CD4-positive, alpha-beta T cell (primary cell): Measurements from ENCODE around the gene KCNG3. TPM values are rescaled to one million over a fixed set of nuclear protein-coding genes. Genes with fewer than 3 reads are reported as not detected.

Source experiments
- ATAC-seq: fragments of 200-7000 bp; cut with Tn5 transposase; one replicate; pipeline ENCODE4 v1.10.0; 2022; ENCODE audit warnings: mild to moderate bottlenecking; ENCODE audit not compliant: poor library complexity
- CTCF ChIA-PET: fragments of 350-600 bp; sonication (Branson Sonifier 250); formaldehyde crosslinking; loops from one replicate; lab custom pipeline; 2021; ENCODE audit warnings: antibody characterized with exemption, inconsistent platforms; lab: Charles Lee
- POLR2A ChIA-PET: fragments of 350-600 bp; sonication (Branson Sonifier 250); formaldehyde crosslinking; loops from one replicate; lab custom pipeline; 2021; ENCODE audit warnings: antibody characterized with exemption, inconsistent platforms; lab: Charles Lee
- DNase-seq, 14 experiments: peaks; one replicate each; pipeline ENCODE4 v3.0.0-alpha.2; 2013 to 2020; ENCODE audit warnings: mixed read lengths in 2 of 14
- H3K27ac ChIP-seq, 2 donors: one replicate each; pipeline versions ENCODE4 v1.5.1 to v1.7.0; 2013; ENCODE audit warnings: low read length in 2 of 2, low read depth in 1 of 2, mild to moderate bottlenecking in 1 of 2
- H3K27me3 ChIP-seq, 2 experiments: 1 replicate in 1 of 2; 2 replicates in 1 of 2; pipeline versions ENCODE4 v1.6.1 to v1.7.0; 2013; ENCODE audit warnings: low read length in 2 of 2, control low read depth in 1 of 2, mild to moderate bottlenecking in 1 of 2, moderate library complexity in 1 of 2; ENCODE audit not compliant: insufficient read depth in 2 of 2, control insufficient read depth in 1 of 2
- H3K36me3 ChIP-seq: one replicate; pipeline ENCODE4 v1.6.1; 2013; ENCODE audit warnings: low read length, control low read depth; ENCODE audit not compliant: insufficient read depth
- H3K4me1 ChIP-seq: one replicate; pipeline ENCODE4 v1.6.1; 2013; ENCODE audit warnings: low read length, control low read depth; ENCODE audit not compliant: insufficient read depth
- H3K4me3 ChIP-seq: one replicate; pipeline ENCODE4 v1.5.1; 2013; ENCODE audit warnings: mild to moderate bottlenecking, low read length, moderate library complexity
- H3K9me3 ChIP-seq, 2 experiments: 1 replicate in 1 of 2; 2 replicates in 1 of 2; pipeline versions ENCODE4 v1.6.1 to v1.7.0; 2013; ENCODE audit warnings: low read length in 2 of 2, mild to moderate bottlenecking in 2 of 2, control low read depth in 1 of 2, moderate library complexity in 1 of 2; ENCODE audit not compliant: control insufficient read depth in 1 of 2, insufficient read depth in 1 of 2
- H3K27ac Mint-ChIP-seq: one replicate; pipeline ENCODE4 v1.8.0; 2020; ENCODE audit warnings: mixed read lengths
- H3K27me3 Mint-ChIP-seq: one replicate; pipeline ENCODE4 v1.8.0; 2021; ENCODE audit warnings: mixed read lengths
- H3K36me3 Mint-ChIP-seq: one replicate; pipeline ENCODE4 v1.8.0; 2021; ENCODE audit warnings: low read depth, mixed read lengths
- H3K4me1 Mint-ChIP-seq: one replicate; pipeline ENCODE4 v1.8.0; 2021; ENCODE audit warnings: low read depth, mixed read lengths
- H3K4me3 Mint-ChIP-seq: one replicate; pipeline ENCODE4 v1.8.0; 2020; ENCODE audit warnings: mild to moderate bottlenecking, mixed read lengths
- H3K9me3 Mint-ChIP-seq: one replicate; pipeline ENCODE4 v1.8.0; 2020; ENCODE audit warnings: mixed read lengths
- intact Hi-C, 2 experiments: fragments of 100-400 bp; cut with DNase I in 1 of 2; cut with micrococcal nuclease in 1 of 2; formaldehyde crosslinking; loops; one replicate each; pipeline versions ENCODE4 v1.15.1 to v1.9.0; 2023 to 2025; cut with DNase I, micrococcal nuclease
- total RNA-seq, 174 experiments: library from RNA in 2 of 174; stranded (reverse) in 2 of 174; gene quantifications; one replicate each; pipeline ENCODE4 v1.2.3 and lab custom pipeline; 2021 to 2026
- TF ChIP-seq, protein P1 (sequence below): fragments of 200-600 bp; IDR thresholded peaks from one replicate; pipeline ENCODE4 v1.8.0; 2022; ENCODE audit warnings: antibody characterized with exemption, mild to moderate bottlenecking

The KCNG3 gene
- total RNA-seq, 2 experiments from 2014 or later, result 0.25 to 0.49 TPM

DNA sequence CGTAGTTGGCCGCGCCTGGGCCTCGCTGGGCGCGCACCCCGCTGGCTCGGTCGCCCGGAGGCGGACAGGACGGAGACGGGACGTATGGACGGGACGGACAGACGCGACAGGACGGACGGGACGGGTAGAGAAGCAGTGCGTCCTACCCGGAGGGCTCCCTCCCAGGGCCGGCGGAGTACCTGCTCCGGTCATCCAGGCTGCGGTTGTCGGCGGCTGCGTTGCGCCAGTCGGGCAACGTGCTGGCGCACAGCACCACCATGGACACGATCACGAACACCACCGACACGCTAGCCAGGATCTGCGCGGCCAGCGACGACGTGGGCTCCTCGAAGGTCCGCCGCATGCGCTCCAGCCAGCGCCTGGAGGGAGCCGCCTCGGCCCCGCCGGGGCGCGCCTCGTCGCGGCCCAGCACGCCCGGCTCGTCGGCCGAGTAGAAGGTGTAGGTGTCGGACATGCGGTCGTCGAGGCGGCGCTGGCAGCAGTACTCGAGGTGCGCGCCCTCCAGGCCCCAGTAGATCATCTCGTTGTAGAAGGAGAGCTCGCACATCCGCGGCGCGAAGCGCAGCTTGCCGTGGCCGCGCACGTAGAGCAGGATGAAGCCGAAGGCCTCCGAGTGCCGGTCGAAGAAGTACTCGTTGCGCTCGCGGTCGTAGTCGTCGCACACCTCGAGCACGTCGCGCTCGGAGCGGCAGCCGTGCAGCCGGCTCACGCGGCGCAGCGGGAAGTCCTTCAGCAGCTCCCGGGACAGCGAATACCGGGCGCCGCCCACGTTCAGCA, 903 bp downstream of the KCNG3 start:
- no peaks in the 10 kb centered on the region for H3K36me3 ChIP-seq
- ATAC-seq, result peak; percentile 43
- peaks cover 0 to 10% of the 10 kb centered on the region in 2 experiments for H3K9me3 ChIP-seq
- POLR2A ChIA-PET, result interaction anchor here (1.2 to 1.7 kb wide), 3 partner anchors 170 to 387 kb away, joined by 4 to 7 read pairs (median 6); no protein-coding TSS in a partner anchor
- peaks cover 0 to 6% of the 10 kb centered on the region in 2 experiments for H3K27me3 ChIP-seq
- peaks cover 8% of the 10 kb centered on the region for H3K4me1 Mint-ChIP-seq
- no peaks in the 10 kb centered on the region for H3K27me3 Mint-ChIP-seq
- no peaks in the 10 kb centered on the region for H3K36me3 Mint-ChIP-seq
- H3K4me1 ChIP-seq, result peaks cover 17% of the 10 kb centered on the region
- H3K4me3 ChIP-seq, result peak overlapping the region; percentile 37
- TF ChIP-seq, protein P1, sequence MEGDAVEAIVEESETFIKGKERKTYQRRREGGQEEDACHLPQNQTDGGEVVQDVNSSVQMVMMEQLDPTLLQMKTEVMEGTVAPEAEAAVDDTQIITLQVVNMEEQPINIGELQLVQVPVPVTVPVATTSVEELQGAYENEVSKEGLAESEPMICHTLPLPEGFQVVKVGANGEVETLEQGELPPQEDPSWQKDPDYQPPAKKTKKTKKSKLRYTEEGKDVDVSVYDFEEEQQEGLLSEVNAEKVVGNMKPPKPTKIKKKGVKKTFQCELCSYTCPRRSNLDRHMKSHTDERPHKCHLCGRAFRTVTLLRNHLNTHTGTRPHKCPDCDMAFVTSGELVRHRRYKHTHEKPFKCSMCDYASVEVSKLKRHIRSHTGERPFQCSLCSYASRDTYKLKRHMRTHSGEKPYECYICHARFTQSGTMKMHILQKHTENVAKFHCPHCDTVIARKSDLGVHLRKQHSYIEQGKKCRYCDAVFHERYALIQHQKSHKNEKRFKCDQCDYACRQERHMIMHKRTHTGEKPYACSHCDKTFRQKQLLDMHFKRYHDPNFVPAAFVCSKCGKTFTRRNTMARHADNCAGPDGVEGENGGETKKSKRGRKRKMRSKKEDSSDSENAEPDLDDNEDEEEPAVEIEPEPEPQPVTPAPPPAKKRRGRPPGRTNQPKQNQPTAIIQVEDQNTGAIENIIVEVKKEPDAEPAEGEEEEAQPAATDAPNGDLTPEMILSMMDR, result no peak
- intact Hi-C loops, result loop anchor here (2.0 to 10.0 kb wide), 5 partner anchors 72 to 648 kb away; partner anchors contain the start of genes MTA3 (in 2 of the 2) and COX7A2L (in 1 of the 2)
- CTCF ChIA-PET, result interaction anchor here (1.0 kb wide), 1 partner anchor 171 kb away, joined by 3 read pairs; no protein-coding TSS in a partner anchor
- peak overlapping the region; percentile 88 for H3K4me3 Mint-ChIP-seq
- no peak overlapping the region for H3K27ac Mint-ChIP-seq
- H3K9me3 Mint-ChIP-seq, result no peaks in the 10 kb centered on the region
- no peak overlapping the region for H3K27ac ChIP-seq
- peak in 13 of 14 experiments; percentile 13 to 69 (median 38) for DNase-seq

DNA sequence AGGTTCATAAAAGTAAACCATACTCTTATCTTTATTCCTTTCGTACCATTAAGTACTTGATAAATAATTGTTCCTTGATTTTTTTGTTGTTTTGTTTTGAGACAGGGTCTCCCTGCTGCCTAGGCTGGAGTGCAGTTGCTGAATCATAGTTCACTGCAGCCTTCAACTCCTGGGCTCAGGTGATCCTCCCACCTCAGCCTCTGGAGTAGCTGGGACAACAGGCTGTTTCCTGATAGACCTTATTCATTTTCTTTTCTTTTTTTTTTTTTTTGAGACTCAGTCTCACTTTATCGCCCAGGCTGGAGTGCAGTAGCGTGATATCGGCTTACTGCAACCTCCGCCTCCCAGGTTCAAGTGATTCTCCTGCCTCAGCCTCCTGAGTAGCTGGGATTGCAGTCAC, 5.5 kb downstream of the KCNG3 start:
- H3K9me3 Mint-ChIP-seq, result no peaks in the 10 kb centered on the region

DNA sequence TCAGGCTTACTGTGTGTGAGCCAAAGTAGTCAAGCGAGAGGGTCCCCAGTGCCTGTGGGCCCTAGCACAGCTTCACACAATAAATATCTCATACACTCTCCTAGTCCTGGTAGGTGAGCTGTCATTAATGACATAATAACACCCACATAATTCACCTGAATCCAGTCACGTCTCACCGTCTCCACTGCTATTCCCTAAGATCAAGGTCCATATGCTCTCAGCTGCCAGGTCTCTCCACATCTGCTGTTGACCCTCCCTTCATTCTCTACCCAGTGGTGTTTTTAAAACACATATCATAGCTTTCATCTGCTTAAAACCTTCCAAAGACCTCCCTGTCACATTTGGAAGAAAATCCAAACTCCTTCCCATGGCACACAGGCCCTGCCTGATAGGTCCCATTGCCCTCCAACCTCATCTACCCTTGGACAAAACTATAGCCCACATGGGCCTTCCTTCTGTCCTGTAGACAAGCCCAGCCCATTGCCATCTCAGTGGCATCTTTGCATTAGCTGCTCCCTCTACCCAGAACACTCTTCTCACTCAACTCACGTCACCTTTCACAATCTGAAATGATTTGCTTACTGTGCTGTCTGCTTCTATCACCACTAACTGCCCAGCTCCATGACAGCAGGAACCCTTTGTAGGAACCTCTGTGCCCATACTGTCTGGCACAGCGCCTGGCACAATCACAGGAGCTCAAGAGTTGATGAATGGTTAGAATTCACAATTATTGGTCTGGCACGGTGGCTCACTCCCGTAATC, 7.5 kb downstream of the KCNG3 start:
- Mint-ChIP-seq H3K4me3 (no peak overlapping the region), H3K27me3 (no peaks in the 10 kb centered on the region), H3K27ac (no peak overlapping the region), H3K36me3 (no peaks in the 10 kb centered on the region), H3K4me1 (no peaks in the 10 kb centered on the region), H3K9me3 (no peaks in the 10 kb centered on the region)
- H3K27ac ChIP-seq, result no peak overlapping the region
- intact Hi-C loops, result no loop called here
- ATAC-seq, result no peak
- H3K36me3 ChIP-seq, result no peaks in the 10 kb centered on the region
- no peak for DNase-seq
- no peaks in the 10 kb centered on the region for H3K27me3 ChIP-seq
- TF ChIP-seq, protein P1, result no peak
- ChIA-PET CTCF (interaction anchor here (0.6 kb wide), 1 partner anchor 50 kb away, joined by 3 read pairs; no protein-coding TSS in a partner anchor), POLR2A (no interaction called here)
- H3K4me1 ChIP-seq, result no peaks in the 10 kb centered on the region
- no peaks in the 10 kb centered on the region for H3K9me3 ChIP-seq
- H3K4me3 ChIP-seq, result no peak overlapping the region

More for the DNA sequence above, 5.5 kb downstream of the KCNG3 start:
- no peak overlapping the region for H3K27ac ChIP-seq
- Mint-ChIP-seq H3K4me3 (no peak overlapping the region), H3K27me3 (no peaks in the 10 kb centered on the region), H3K36me3 (no peaks in the 10 kb centered on the region), H3K27ac (no peak overlapping the region), H3K4me1 (no peaks in the 10 kb centered on the region)
- POLR2A ChIA-PET, result no interaction called here
- ATAC-seq (no peak), DNase-seq (no peak)
- H3K4me3 ChIP-seq, result no peak overlapping the region
- peaks cover 0 to 6% of the 10 kb centered on the region in 2 experiments for H3K27me3 ChIP-seq
- intact Hi-C loops, result no loop called here
- TF ChIP-seq, protein P1, result no peak
- peaks cover 0 to 10% of the 10 kb centered on the region in 2 experiments for H3K9me3 ChIP-seq
- CTCF ChIA-PET, result interaction anchor here (1.2 kb wide), 1 partner anchor 26 kb away, joined by 3 read pairs; no protein-coding TSS in a partner anchor
- H3K4me1 ChIP-seq, result peaks cover 7% of the 10 kb centered on the region
- no peaks in the 10 kb centered on the region for H3K36me3 ChIP-seq
